H9 (cell line): Measurements from ENCODE around the gene HSD11B1. TPM values are rescaled to one million over a fixed set of nuclear protein-coding genes. Genes with fewer than 3 reads are reported as not detected.

ENCODE experiments used
- DNase-seq: peaks from one replicate; pipeline ENCODE4 v3.0.0-alpha.2; 2017
- H2AFZ ChIP-seq: one replicate; pipeline ENCODE4 v1.6.1; 2013; ENCODE audit warnings: mild to moderate bottlenecking, low read length, control low read depth, moderate library complexity
- H2AK5ac ChIP-seq: 2 replicates; pipeline ENCODE4 v1.6.1; 2013; ENCODE audit warnings: low read length, control low read depth, mixed read lengths; ENCODE audit not compliant: insufficient read length
- H2BK120ac ChIP-seq: one replicate; pipeline ENCODE4 v1.6.1; 2013; ENCODE audit warnings: low read depth, mild to moderate bottlenecking, low read length, control low read depth, inconsistent platforms; ENCODE audit not compliant: poor library complexity, severe bottlenecking
- H2BK12ac ChIP-seq: 2 replicates; pipeline ENCODE4 v1.6.1; 2013; ENCODE audit warnings: low read length, control low read depth, mixed read lengths, low read depth; ENCODE audit not compliant: insufficient read length
- H2BK15ac ChIP-seq: 2 replicates; pipeline ENCODE4 v1.6.1; 2013; ENCODE audit warnings: low read depth, low read length, control low read depth
- H2BK20ac ChIP-seq: one replicate; pipeline ENCODE4 v1.6.1; 2013; ENCODE audit warnings: low read depth, mild to moderate bottlenecking, low read length, control low read depth, inconsistent platforms; ENCODE audit not compliant: poor library complexity, severe bottlenecking
- H2BK5ac ChIP-seq: 2 replicates; pipeline ENCODE4 v1.6.1; 2013; ENCODE audit warnings: low read length, control low read depth, mixed read lengths; ENCODE audit not compliant: insufficient read length
- H3K14ac ChIP-seq: 2 replicates; pipeline ENCODE4 v1.6.1; 2013; ENCODE audit warnings: low read length, control low read depth; ENCODE audit not compliant: insufficient read depth
- H3K18ac ChIP-seq: 2 replicates; pipeline ENCODE4 v1.6.1; 2013; ENCODE audit warnings: low read depth, mild to moderate bottlenecking, mixed read lengths, low read length, control low read depth; ENCODE audit not compliant: insufficient read length
- H3K23ac ChIP-seq: 2 replicates; pipeline ENCODE4 v1.6.1; 2013; ENCODE audit warnings: low read length, control low read depth, mixed read lengths, low read depth; ENCODE audit not compliant: insufficient read length
- H3K23me2 ChIP-seq: 2 replicates; pipeline ENCODE4 v1.6.1; 2013; ENCODE audit warnings: low read depth, mild to moderate bottlenecking, mixed read lengths, low read length, control low read depth; ENCODE audit not compliant: insufficient read length, poor library complexity, severe bottlenecking
- H3K27ac ChIP-seq: 2 replicates; pipeline ENCODE4 v1.5.1; 2013; ENCODE audit warnings: low read length, control low read depth, mixed read lengths, low read depth; ENCODE audit not compliant: insufficient read length
- H3K27me3 ChIP-seq: 2 replicates; pipeline ENCODE4 v1.6.1; 2013; ENCODE audit warnings: low read length, control low read depth, inconsistent platforms; ENCODE audit not compliant: insufficient read depth
- H3K4ac ChIP-seq: 2 replicates; pipeline ENCODE4 v1.6.1; 2013; ENCODE audit warnings: low read depth, mild to moderate bottlenecking, control low read depth, inconsistent platforms, low read length, moderate library complexity
- H3K4me1 ChIP-seq: 2 replicates; pipeline ENCODE4 v1.6.1; 2013; ENCODE audit warnings: low read length, control low read depth, inconsistent platforms; ENCODE audit not compliant: insufficient read depth
- H3K4me2 ChIP-seq: 2 replicates; pipeline ENCODE4 v1.6.1; 2013; ENCODE audit warnings: low read length, control low read depth, mixed read lengths; ENCODE audit not compliant: insufficient read length, insufficient read depth
- H3K56ac ChIP-seq: 2 replicates; pipeline ENCODE4 v1.6.1; 2013; ENCODE audit warnings: low read depth, mild to moderate bottlenecking, mixed read lengths, low read length, control low read depth; ENCODE audit not compliant: insufficient read length
- H3K79me1 ChIP-seq: 2 replicates; pipeline ENCODE4 v1.6.1; 2013; ENCODE audit warnings: low read depth, mild to moderate bottlenecking, moderate library complexity, low read length, control low read depth, inconsistent platforms; ENCODE audit not compliant: insufficient read depth, poor library complexity, severe bottlenecking
- H3K79me2 ChIP-seq: 2 replicates; pipeline ENCODE4 v1.6.1; 2013; ENCODE audit warnings: low read length, control low read depth, inconsistent platforms; ENCODE audit not compliant: insufficient read depth
- H3K9ac ChIP-seq: 2 replicates; pipeline ENCODE4 v1.6.1; 2013; ENCODE audit warnings: low read length, control low read depth, mixed read lengths; ENCODE audit not compliant: insufficient read length; ENCODE audit errors: extremely low read depth
- H3K9me3 ChIP-seq: one replicate; pipeline ENCODE4 v1.6.1; 2013; ENCODE audit warnings: low read depth, low read length, inconsistent platforms; ENCODE audit not compliant: control insufficient read depth
- H3T11ph ChIP-seq: one replicate; pipeline ENCODE4 v1.6.1; 2013; ENCODE audit warnings: mild to moderate bottlenecking, low read length, control low read depth, inconsistent platforms
- H4K20me1 ChIP-seq: one replicate; pipeline ENCODE4 v1.6.1; 2013; ENCODE audit not compliant: control insufficient read depth, insufficient read length, insufficient read depth
- H4K5ac ChIP-seq: 2 replicates; pipeline ENCODE4 v1.6.1; 2013; ENCODE audit warnings: low read depth, mild to moderate bottlenecking, mixed read lengths, low read length, control low read depth; ENCODE audit not compliant: insufficient read length
- H4K8ac ChIP-seq: replicated peaks from 2 replicates; pipeline ENCODE4 v1.6.1; 2013; ENCODE audit warnings: low read length, control low read depth, mixed read lengths, low read depth; ENCODE audit not compliant: insufficient read length
- H4K91ac ChIP-seq: 2 replicates; pipeline ENCODE4 v1.6.1; 2013; ENCODE audit warnings: low read depth, mild to moderate bottlenecking, moderate library complexity, mixed read lengths, low read length, control low read depth; ENCODE audit not compliant: insufficient read length
- H3K27ac Mint-ChIP-seq, 3 experiments: 2 replicates in 2 of 3; 3 replicates in 1 of 3; pipeline ENCODE4 v1.8.0; 2020 to 2021; ENCODE audit warnings: mixed read lengths in 3 of 3, mild to moderate bottlenecking in 1 of 3, moderate library complexity in 1 of 3
- H3K27me3 Mint-ChIP-seq: 2 replicates; pipeline ENCODE4 v1.8.0; 2021; ENCODE audit warnings: low read depth, mild to moderate bottlenecking, moderate library complexity, mixed read lengths
- H3K36me3 Mint-ChIP-seq, 3 experiments: 2 replicates in 2 of 3; 3 replicates in 1 of 3; pipeline ENCODE4 v1.8.0; 2020 to 2021; ENCODE audit warnings: low read depth in 3 of 3, mixed read lengths in 3 of 3; ENCODE audit not compliant: insufficient read depth in 1 of 3
- H3K4me1 Mint-ChIP-seq, 2 experiments: 2 replicates each; pipeline ENCODE4 v1.8.0; 2020; ENCODE audit warnings: mixed read lengths in 2 of 2
- H3K4me3 Mint-ChIP-seq, 2 experiments: 2 replicates in 1 of 2; 3 replicates in 1 of 2; pipeline ENCODE4 v1.8.0; 2020 to 2021; ENCODE audit warnings: mild to moderate bottlenecking in 2 of 2, mixed read lengths in 2 of 2, moderate library complexity in 1 of 2
- H3K9me3 Mint-ChIP-seq, 2 experiments: 2 replicates in 1 of 2; 3 replicates in 1 of 2; pipeline ENCODE4 v1.8.0; 2020; ENCODE audit warnings: mild to moderate bottlenecking in 2 of 2, mixed read lengths in 2 of 2, moderate library complexity in 1 of 2
- CTCF ChIP-seq: fragments of 200-600 bp; sonication (generic); conservative IDR thresholded peaks from 3 replicates; pipeline ENCODE4 v1.8.0; 2021; ENCODE audit warnings: antibody characterized with exemption, mild to moderate bottlenecking
- WGBS: extraction: QIAGEN DNeasy Blood & Tissue Kit; methylation state at CpG from one replicate; pipeline ENCODE4 v1.1.7; 2013; ENCODE audit warnings: missing lambda C conversion rate, low lambda C conversion rate, mixed read lengths; ENCODE audit not compliant: insufficient read length; ENCODE audit errors: extremely low coverage; 5-methylcytosine and 5-hydroxymethylcytosine counted together
- total RNA-seq: library from RNA; stranded (reverse); gene quantifications from 2 replicates; pipeline ENCODE4 v1.2.1, GENCODE V29; 2021

HSD11B1 gene
- total RNA-seq, 1 experiment from 2014 or later, result not detected

DNA sequence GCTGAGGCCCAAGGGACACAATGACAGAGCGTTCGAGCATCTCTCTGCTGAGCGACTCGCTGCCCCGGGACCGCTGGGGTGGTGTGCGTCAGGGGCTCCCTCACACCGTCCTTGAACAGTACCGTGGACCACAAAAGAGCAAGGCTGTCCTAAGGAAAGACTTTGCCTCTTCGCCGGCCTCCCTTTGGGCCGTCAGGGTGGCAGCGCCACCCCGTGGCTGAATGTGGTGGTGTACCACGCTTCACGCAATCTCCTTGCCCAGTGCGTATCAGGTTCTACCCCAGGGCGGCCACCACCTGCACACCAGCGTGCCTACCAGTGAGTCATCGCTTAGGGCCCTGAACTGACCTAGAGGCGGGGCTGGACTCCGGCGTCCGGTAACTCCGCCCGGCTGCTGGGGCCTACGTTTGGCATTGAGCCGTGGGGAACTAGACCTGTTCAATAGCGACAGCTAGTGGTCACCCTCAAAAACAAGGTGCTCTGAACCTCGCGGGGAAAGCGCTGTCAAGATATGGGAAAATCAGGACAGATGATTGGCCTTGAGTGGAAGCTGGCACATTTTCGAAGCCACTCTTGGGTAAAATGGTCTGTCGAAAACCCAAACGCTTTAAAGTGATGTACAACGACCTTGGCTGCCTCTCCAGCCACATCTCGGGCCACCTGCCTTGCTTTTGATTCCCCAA is 43.1 kb downstream of the HSD11B1 start:
- H4K91ac ChIP-seq, result no peak overlapping the region
- no peak overlapping the region for H3K14ac ChIP-seq
- H3K27me3 Mint-ChIP-seq, result peaks cover 59% of the 10 kb centered on the region
- no peaks in the 10 kb centered on the region for H3K36me3 Mint-ChIP-seq
- peak; percentile 97 for TF ChIP-seq CTCF
- H3K56ac ChIP-seq, result no peak overlapping the region
- no peaks in the 10 kb centered on the region for H3K4me1 ChIP-seq
- H3K9me3 Mint-ChIP-seq, result no peaks in the 10 kb centered on the region
- H3K4me3 Mint-ChIP-seq, result peak overlapping the region; percentile 48 to 62; a peak in 3 of 5 replicates
- peak; percentile 100 for DNase-seq
- H2AFZ ChIP-seq, result no peak overlapping the region
- no peak overlapping the region for H2BK120ac ChIP-seq
- H2BK12ac ChIP-seq, result no peak overlapping the region
- no peak overlapping the region for H3K27ac ChIP-seq
- no peak overlapping the region for H4K8ac ChIP-seq
- whole genome bisulfite sequencing, result no CpG with 5 or more reads among the region's 37 CpGs
- H3K18ac ChIP-seq, result no peak overlapping the region
- H3K27ac Mint-ChIP-seq, result no peak overlapping the region
- no peaks in the 10 kb centered on the region for H3K23me2 ChIP-seq
- H3K4me1 Mint-ChIP-seq, result peaks cover 14% of the 10 kb centered on the region in 2 experiments
- no peak overlapping the region for H2BK5ac ChIP-seq
- H3K9ac ChIP-seq, result no peak overlapping the region
- no peak overlapping the region for H4K5ac ChIP-seq
- H3T11ph ChIP-seq, result no peak overlapping the region
- peaks cover 2% of the 10 kb centered on the region; the same call in 1 of the 2 replicates for H3K27me3 ChIP-seq
- no peak overlapping the region for H3K4ac ChIP-seq
- no peak overlapping the region for H2BK15ac ChIP-seq
- H4K20me1 ChIP-seq, result no peaks in the 10 kb centered on the region
- H3K79me2 ChIP-seq, result no peaks in the 10 kb centered on the region
- no peaks in the 10 kb centered on the region for H3K9me3 ChIP-seq
- H2AK5ac ChIP-seq, result no peak overlapping the region
- H3K4me2 ChIP-seq, result peak overlapping the region; percentile 35
- no peak overlapping the region for H2BK20ac ChIP-seq
- H3K23ac ChIP-seq, result no peak overlapping the region
- H3K79me1 ChIP-seq, result no peaks in the 10 kb centered on the region
